Glomerular visceral epithelial cell (primary cell): Measurements from ENCODE around the gene ABCA13.
A peak's percentile ranks its signal among the peaks of the same experiment; 100 is the strongest.

Experiments
- DNase-seq: peaks from one replicate; pipeline ENCODE4 v3.0.0-alpha.2; 2016; ENCODE audit errors: extremely low spot score

Gene ABCA13

DNA sequence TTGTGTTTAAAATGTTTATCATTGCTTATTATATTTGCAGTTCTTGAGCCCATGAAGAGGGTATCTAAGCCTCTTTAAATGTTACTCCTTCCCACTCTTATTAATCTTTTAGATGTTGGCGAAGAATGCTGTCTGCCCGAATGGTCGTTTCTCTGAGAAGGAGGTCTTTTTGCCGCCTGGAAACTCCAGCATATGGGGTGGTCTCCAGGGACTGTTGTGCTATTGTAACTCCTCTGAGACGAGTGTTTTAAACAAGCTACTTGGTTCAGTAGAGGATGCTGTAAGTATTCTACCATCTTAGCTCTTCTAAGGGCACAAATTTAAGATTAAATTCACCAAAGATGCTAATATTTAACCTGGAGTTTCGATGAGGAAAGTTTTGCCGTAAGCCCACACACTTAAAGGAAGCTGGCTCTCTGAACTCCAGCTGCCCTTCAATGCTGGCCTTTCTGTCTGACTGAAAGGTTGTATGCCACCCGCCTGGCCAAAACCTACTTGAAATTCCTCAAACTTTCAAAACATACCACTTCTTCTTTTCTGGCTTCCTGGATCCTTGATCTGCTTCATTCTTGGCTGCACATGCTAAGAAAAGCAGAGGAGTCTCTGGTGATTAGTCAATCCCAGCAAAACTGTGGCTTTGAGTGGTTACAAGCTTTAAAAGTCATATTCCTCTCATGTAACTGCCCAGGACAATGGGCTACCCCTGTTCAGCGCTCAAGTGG, 74.7 kb downstream of the ABCA13 start:
- no peak for DNase-seq

DNA sequence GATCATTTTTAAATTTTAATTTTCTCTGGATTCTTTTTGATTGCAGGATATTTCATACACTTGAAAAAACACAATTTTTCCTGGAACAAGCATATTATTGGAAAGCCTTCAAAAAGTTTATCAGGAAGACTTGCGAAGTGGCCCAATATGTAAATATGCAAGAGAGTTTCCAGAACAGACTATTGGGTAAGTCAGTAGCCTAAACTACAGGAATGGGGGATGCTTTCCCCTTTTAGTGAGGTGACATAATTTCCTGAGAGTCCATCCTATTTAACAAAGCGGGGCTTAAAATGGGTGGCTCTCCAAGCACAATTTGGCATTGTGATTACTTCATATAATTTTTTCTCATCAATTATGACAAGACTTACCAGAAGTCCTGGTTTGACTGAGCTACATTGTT, 77.9 kb downstream of the ABCA13 start:
- no peak for DNase-seq

DNA sequence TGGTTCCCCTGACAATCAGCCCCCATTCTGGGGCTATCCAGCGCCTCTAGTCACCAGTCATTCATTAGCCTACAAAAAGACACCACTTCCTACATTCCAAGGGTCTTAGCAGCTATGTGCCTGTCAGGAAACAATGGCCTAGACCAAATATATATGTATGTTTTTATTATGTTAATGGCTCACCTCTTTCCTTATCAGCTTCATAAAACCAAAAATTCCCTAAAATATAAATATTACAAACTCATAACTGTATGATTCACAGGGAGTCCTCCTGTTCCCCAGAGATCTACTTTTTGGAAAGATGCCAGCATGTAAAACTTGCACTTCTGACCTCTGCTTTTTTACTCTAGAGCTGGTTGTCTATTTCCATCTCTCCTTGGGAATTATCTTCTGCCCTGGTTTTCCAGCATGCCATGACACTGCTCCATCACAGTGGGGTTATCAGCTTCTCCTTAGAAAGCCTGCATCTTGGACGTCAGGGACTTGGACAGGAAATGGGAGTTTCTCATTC, 79.2 kb downstream of the ABCA13 start:
- DNase-seq: peak; percentile 1

DNA sequence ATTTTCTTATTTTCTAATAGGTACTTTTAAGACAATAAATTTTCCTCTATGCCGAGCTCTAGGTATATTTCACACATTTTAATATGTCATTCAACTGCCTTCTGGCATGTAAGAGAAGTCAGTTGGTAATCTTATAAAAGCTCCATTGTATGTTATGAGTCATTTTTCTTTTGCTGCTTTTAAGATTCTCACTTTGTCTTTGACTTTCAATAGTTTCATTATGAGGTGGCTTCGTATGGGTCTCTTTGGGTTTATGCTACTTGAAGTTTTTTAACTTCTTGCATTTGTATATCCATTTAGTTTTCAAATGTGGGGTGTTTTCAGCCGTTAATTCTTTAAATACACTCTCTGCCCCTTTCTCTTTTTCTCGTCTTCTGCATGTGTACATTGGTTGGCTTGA, 80.5 kb downstream of the ABCA13 start:
- no peak for DNase-seq

DNA sequence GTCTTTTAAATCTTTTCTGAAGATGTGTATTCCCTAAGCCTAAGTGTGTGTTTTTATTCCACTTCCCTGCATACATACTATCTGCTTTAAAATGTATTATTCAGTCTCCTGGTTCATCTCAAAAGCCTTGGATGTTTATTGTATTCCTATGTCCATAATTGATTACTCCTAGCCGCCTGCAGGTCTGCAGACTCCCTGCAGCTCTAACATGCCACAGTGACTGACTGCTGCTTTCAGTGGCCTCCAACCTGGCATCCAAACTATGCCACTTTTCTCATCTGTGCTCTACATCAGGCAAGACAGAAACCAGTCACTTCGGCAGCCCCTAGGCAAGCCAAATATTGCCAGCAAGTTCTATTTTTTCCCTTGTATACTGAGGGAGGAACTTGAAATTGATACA, 81.7 kb downstream of the ABCA13 start:
- DNase-seq: no peak

DNA sequence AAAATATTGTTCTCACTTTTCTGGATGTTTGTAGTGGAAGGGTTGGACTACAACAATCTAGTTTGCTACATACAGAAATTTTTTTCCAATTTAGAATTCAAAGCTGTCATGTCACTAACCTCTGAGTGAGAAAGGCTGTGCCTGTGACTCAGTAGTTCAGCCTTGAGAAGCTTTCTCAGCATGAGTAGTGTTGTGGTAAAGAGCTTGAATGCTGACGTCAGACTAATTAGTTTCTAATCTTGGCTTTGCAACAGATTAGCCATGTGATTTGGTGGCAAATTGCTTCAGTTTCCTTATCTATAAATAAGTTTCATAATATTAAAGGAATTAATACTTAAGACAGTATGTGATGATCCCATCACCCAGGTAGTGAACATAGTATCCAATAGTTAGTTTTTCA, 83.8 kb downstream of the ABCA13 start:
- DNase-seq: no peak

DNA sequence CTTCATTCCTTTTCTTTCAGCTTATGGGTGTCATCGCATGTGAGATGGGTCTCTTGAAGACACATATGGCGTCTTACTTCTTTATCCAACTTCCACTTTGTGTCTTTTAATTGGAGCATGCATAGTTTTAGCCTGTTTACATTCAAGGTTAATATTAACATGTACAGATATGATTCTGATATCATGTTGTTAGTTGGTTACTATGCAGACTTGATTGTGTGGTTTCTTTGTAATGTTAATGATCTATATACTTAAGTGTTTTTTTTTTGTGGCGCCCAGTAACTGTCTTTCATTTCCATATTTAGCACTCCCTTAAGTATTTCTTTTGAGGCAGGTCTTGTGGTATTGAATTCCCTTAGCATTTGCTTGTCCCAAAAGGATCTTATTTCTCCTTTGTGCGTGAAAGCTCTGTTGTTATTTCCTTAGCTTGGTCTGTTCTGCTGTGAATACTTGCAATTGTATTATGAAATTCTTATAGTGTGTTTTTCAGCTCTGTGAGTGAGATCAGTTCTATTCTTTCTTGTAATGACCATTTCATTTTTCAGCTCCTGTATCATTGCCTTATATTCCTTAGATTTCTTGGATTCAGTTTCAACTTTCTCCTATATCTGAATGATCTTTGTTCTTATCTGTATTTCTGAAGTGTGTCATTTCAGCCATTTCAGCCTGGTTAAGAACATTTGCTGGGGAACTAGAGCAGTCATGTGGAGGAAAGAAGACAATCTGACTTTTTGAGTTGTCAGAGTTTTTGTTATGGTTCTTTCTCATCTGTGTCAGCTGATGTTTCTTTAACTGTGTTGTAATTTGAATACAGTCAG, 88.4 kb downstream of the ABCA13 start:
- no peak for DNase-seq

DNA sequence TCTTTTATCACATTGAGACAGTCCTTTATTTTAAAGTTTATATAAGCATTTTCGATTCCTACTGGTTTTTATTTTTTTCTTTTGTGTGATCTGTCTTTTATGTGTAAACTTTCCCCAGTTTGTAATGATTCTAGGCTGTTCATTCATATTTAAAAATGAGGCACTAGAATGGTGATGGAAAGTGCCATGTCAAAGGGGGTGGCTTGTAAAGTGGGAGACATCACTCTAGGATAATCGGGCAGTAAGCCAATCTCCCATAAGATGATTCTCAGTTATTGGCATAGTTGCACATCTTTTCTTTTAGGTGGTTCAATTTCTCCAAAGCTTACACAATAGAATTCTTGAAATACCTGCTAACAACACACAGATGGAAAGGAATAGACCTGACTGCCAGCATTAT, 90.4 kb downstream of the ABCA13 start:
- no peak for DNase-seq

DNA sequence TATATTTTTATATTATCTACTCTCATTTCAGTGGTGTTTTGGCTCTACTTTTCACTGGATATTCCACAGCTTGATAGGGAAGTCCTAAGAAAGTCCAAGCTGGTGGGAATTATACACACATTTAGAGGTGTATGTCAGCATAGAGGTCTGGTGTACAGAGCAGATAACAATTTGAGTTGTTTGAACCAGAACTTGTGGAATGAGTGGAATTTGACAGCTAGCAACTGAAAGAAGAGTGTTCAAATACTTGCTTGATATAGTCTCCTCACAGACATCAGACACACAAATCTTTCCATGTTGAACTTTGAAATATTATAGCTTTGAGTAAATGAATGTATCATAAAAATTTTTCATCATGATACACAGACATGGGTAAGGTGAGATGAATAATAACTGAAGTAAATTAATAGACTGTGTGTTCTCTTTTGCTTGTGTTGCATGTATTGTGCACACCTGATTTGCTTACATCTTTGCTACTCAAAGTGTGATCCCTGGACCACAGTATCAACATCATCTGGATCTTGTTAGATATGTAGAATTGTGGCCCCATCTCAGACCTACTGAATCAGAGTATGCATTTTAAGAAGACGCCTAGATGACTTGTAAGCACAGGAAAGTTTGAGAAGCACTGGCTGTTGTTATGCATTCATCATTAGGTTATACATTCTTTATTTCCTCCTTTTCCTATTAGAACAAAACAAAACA, 91.5 kb downstream of the ABCA13 start:
- no peak for DNase-seq

DNA sequence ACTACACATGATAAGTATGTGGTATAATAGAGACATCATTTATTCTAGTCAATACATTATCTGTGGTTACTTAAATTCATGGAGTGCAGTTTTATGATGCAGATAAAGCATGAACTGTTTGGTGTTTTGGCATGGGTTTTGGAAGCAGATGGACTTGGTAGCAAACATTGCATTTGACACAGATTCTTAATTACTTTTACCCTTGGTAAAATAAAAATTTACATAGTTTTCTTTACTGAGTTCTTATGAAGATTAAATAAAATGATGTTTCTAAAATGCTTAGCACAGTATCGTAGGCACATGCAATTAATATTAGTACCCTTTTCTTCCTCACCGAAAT, 92.0 kb downstream of the ABCA13 start:
- no peak for DNase-seq

DNA sequence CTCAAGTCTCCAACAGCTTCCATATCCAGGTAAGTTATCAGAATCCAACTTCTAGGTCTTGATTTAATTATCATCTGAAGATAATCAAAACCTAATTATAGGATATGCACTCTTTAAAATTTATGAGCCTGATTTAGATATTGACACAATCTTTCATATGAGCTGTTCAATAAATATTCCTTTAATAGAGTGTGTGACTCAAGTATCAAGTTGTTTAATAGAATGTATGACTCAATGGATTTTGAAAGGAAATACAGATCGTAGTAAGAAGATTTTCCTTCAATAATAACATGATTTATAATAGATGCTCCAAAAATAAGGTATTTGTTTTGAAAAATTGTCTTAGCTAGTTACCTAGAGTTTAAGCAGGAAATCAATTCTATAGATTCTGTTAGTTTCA, 97.8 kb downstream of the ABCA13 start:
- no peak for DNase-seq

DNA sequence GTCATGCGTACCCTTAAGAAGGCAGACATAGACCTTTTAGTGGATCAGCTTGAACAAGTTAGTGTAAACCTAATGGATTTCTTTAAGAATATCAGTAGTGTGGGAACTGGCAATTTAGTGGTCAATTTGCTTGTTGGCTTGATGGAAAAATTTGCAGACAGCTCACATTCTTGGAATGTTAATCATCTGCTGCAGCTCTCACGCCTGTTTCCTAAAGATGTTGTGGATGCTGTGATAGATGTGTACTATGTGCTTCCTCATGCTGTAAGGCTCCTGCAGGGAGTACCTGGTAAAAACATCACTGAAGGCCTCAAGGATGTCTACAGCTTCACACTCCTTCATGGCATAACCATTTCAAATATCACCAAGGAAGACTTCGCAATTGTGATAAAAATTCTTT, 103.4 kb downstream of the ABCA13 start:
- no peak for DNase-seq

DNA sequence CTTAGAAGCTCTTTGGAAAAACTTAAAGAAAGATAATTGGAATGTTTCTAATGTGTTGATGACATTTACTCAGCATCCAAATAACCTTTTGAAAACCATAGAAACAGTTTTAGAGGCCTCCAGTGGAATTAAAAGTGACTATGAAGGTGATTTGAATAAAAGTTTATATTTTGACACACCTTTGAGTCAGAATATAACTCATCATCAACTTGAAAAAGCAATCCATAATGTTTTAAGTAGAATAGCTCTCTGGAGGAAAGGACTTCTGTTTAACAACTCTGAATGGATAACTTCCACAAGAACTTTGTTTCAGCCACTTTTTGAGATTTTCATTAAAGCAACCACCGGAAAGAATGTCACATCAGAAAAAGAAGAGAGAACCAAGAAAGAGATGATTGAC, 108.2 kb downstream of the ABCA13 start:
- no peak for DNase-seq

DNA sequence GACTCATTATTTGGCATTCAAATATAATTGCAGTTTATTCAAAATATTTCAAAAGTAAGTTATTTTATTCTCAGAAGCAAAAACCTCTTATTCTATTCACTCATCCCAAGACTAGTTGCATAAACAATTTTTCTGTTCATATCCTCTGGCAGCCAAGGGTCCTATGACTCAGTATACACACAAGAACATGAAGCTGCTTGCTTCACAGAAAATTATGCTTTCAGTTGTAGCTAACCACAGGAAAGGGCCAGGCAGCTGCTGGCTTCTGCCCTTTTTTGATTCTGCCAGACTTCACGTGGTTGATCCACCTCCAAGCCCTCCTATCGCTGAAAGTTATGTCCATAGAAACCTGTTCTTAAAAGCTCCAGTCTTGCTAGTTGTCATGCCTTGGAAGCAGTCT, 108.8 kb downstream of the ABCA13 start:
- DNase-seq: no peak

DNA sequence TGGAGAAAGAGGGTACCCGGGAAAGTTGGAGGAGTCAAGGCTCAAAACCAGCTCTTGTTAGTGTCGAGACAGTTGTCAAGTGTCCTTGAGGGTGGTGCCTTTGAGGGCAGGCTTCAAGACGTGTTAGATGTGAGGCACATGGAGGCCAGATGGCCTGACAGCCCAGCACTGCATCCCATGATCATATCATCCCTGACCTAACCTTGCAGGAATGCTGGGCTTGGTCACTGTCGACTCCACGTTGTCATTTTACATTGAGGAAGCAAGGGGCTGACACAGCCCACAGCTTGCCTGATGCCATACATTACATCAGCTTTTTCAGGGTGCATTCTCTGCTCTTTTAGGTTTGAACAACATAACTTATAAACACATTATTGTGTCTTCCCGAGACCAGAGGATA, 114.1 kb downstream of the ABCA13 start:
- no peak for DNase-seq

DNA sequence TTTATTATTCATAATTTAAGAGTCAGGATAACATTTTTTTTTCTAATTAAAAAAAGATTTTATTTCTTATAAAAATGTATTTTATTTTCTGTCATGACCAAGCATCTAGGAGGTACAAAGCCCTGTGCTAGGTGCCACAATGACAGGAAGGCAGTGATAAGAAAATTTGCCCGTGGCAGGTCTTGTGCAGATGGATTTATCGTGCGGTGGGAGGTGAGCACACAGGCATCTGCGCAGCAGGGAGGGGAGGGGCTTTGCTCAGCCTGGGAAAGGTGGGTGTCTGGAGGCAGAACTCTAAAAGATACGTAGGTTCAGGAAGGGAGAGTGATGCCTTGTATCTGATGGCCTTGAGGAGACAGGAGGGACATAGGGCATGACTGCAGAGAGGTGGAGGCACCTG, 115.6 kb downstream of the ABCA13 start:
- no peak for DNase-seq

DNA sequence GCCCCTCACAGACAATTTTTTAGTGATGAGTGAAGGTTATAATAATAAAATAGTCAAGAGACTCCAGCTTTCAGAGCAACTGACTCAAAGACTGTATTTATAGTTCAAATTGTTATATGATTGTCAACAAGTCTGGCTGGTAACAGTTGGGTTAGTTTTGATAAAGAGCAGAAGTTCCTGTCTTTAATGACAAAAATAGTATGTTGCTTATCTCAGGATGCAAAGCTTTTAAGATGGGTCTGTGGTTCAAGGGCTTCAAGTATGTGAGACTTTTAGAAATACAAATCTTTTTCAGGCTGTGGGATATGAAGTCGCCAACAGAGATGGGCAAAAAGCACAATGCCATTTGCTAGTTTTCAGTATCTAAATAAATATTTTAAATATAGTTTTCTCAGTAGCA, 118.4 kb downstream of the ABCA13 start:
- no peak for DNase-seq

DNA sequence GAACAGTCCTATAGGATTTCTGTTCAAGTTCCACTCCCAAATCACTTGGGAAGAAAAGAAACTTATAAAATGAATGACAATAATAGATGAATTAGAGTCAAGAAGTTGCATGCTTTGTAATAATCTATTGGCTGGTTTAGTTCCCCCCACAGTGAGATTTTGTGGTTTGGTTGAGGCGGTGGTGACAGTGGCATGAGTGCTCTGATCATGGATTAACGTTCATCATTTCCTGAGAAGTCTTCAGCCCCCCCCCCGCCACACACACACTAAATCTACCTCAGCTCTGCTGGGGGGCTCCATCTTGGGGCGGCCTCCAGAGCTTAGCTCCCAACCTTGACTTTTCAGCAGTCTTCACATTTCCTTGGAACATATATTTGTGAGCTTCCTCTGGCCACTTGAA, 121.7 kb downstream of the ABCA13 start:
- DNase-seq: no peak

DNA sequence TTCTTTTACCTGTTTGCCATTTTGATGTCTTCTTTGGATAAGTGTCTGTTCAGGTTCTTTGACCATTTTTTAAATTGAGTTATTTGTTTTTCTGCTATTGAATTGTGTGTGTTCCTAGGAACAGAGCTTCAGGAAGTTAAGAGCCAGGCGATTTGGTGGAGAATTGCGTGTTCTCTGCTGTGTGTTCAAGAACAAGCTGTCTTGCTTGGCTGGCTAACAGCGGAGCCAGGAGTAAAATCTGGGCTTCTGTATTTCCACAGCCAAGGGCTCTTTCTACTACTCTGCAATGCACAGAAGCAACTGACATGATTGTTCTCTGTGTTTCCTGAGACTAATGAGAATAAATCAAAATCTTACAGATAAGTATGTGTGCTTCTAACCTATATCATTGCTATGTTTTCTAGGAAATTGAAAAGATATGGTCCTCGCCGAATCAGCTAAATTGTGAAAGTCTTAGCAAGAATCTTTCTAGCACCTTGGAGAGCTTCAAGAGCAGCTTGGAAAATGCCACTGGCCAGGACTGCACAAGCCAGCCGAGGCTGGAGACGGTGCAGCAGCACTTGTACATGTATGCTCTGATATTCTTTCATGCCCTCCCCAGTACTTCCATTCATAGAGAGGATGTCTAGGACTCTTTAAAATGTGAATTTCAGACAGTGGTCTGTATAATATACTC, 124.2 kb downstream of the ABCA13 start:
- DNase-seq: no peak

DNA sequence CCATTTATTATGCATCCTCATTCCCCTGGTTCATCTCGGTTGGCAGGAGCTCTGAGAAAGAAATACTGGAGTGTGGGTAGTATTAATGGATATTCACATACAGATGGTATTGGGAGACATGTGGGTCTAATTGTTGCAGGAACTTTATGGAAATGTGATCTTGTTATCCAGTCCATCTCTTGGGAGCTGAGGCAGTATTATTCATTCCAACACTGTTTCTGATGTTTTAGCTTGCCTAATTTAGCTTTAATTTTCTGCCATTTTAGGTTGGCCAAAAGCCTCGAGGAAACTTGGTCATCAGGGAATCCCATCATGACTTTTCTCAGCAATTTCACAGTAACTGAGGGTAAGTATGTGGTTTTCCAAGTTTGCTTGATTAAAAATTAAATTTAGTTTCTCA, 125.7 kb downstream of the ABCA13 start:
- DNase-seq: no peak

DNA sequence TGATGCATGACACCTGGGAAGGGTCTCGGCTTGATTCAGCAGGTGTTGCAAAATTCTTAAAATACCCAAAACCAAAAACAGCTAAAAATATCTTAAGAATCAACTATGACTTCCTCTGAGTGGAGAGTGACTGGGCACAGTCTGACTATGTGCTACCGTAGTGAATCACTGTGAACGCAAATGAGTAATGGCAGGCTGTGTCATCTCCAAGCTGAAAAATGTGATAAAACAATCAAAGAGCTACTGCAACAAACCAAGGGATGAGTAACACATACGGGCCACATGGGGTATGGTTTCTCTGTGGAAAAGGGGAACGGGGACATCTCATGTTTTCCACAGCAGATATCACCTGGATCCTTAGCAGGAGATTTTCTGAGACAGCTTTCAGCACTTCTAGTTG, 127.5 kb downstream of the ABCA13 start:
- DNase-seq: peak; percentile 6

DNA sequence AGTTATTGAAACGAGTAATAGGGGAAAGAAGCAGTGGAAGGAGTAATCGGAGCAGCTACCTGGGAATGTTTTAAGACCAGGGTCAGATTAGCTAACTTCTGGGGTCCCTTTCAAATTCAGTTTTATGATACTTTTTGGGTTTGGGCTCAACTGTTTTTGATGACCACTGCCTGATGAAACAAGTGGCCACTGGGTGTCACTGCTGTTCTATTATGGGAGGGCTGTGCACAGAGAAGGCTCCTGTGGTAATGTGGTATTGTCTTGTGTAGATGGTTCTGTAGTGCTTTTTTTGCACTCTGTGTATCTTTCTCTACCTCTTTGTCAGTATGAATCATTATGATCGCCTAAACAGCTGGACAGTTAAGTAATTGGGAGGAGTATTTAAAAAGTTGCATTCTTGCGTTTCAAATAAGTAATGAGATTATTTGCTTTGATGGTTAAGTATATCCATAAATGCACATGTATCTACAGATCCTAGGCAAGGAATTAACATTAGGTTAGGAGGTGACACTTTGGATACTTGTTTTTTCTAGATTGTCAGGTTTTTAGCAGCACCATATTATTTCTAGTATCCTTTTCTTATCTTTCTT, 128.4 kb downstream of the ABCA13 start:
- DNase-seq: peak; percentile 45
